Neuronal stem cell (in vitro differentiated cells): Measurements from ENCODE around the gene SSR1.
"Not testable (repeated sequence)": the region's sequence is repeated elsewhere in the genome, so short reads cannot be mapped to it uniquely, and the experiment has no call there.

Experiments used
- DNase-seq: peaks from one replicate; pipeline ENCODE4 v3.0.0-alpha.2; 2013; ENCODE audit warnings: low spot score
- H2AFZ ChIP-seq: one replicate; pipeline ENCODE4 v1.6.1; 2013; ENCODE audit warnings: mild to moderate bottlenecking, low read length, inconsistent platforms
- H2AK5ac ChIP-seq: 2 replicates; pipeline ENCODE4 v1.6.1; 2013; ENCODE audit warnings: low read depth, mild to moderate bottlenecking, inconsistent platforms, low read length, moderate library complexity, mixed read lengths
- H2BK120ac ChIP-seq: 2 replicates; pipeline ENCODE4 v1.6.1; 2013; ENCODE audit warnings: low read depth, mild to moderate bottlenecking, inconsistent platforms, low read length, moderate library complexity, mixed read lengths
- H2BK12ac ChIP-seq: one replicate; pipeline ENCODE4 v1.6.1; 2013; ENCODE audit warnings: low read length, inconsistent platforms
- H2BK15ac ChIP-seq: 2 replicates; pipeline ENCODE4 v1.6.1; 2013; ENCODE audit warnings: mild to moderate bottlenecking, low read length, inconsistent platforms, mixed read lengths
- H2BK5ac ChIP-seq: one replicate; pipeline ENCODE4 v1.6.1; 2013; ENCODE audit warnings: inconsistent platforms, mild to moderate bottlenecking, low read length, moderate library complexity
- H3K14ac ChIP-seq: one replicate; pipeline ENCODE4 v1.6.1; 2013; ENCODE audit warnings: low read length, inconsistent platforms
- H3K18ac ChIP-seq: 2 replicates; pipeline ENCODE4 v1.6.1; 2013; ENCODE audit warnings: low read length, inconsistent platforms
- H3K23ac ChIP-seq: 2 replicates; pipeline ENCODE4 v1.6.1; 2013; ENCODE audit warnings: low read depth, mild to moderate bottlenecking, mixed read lengths, low read length, inconsistent platforms; ENCODE audit not compliant: poor library complexity
- H3K27ac ChIP-seq: replicated peaks from 3 replicates; pipeline ENCODE4 v1.5.1; 2013; ENCODE audit warnings: low read length, inconsistent platforms
- H3K27me3 ChIP-seq, 3 experiments: 2 replicates each; pipeline ENCODE4 v1.6.1; 2013; ENCODE audit warnings: low read length in 3 of 3, mild to moderate bottlenecking in 2 of 3, inconsistent platforms in 1 of 3, low read depth in 1 of 3, mixed read lengths in 1 of 3, moderate library complexity in 1 of 3; ENCODE audit not compliant: control insufficient read depth in 3 of 3, insufficient read depth in 3 of 3
- H3K36me3 ChIP-seq, 2 donors: replicated peaks in 1 of 2; 2 replicates each; pipeline ENCODE4 v1.6.1; 2013; ENCODE audit warnings: low read length in 2 of 2; ENCODE audit not compliant: control insufficient read depth in 2 of 2, insufficient read depth in 2 of 2
- H3K4ac ChIP-seq: 2 replicates; pipeline ENCODE4 v1.6.1; 2013; ENCODE audit warnings: inconsistent platforms, mild to moderate bottlenecking, low read length, moderate library complexity
- H3K4me1 ChIP-seq, 2 donors: 1 replicate in 1 of 2; 2 replicates in 1 of 2; pipeline ENCODE4 v1.6.1; 2013; ENCODE audit warnings: low read length in 2 of 2, low read depth in 1 of 2; ENCODE audit not compliant: control insufficient read depth in 2 of 2, insufficient read depth in 1 of 2
- H3K4me2 ChIP-seq: one replicate; pipeline ENCODE4 v1.6.1; 2013; ENCODE audit warnings: mild to moderate bottlenecking, low read length, inconsistent platforms; ENCODE audit not compliant: insufficient read depth, poor library complexity, severe bottlenecking
- H3K4me3 ChIP-seq, 2 donors: 2 replicates each; pipeline ENCODE4 v1.5.1; 2013; ENCODE audit warnings: low read length in 2 of 2, mild to moderate bottlenecking in 2 of 2, inconsistent platforms in 1 of 2, moderate library complexity in 1 of 2
- H3K79me1 ChIP-seq: one replicate; pipeline ENCODE4 v1.6.1; 2013; ENCODE audit warnings: low read depth, mild to moderate bottlenecking, inconsistent platforms, low read length, moderate library complexity
- H3K9ac ChIP-seq: one replicate; pipeline ENCODE4 v1.6.1; 2013; ENCODE audit warnings: mild to moderate bottlenecking, low read depth, low read length, inconsistent platforms; ENCODE audit not compliant: poor library complexity
- H3K9me3 ChIP-seq, 2 donors: replicated peaks in 1 of 2; 2 replicates each; pipeline versions ENCODE3 to v1.6.1; 2013; ENCODE audit warnings: low read length in 2 of 2, mild to moderate bottlenecking in 2 of 2, inconsistent platforms in 1 of 2, low read depth in 1 of 2, mixed read lengths in 1 of 2, moderate library complexity in 1 of 2; ENCODE audit not compliant: control insufficient read depth in 2 of 2, insufficient read depth in 1 of 2
- H4K8ac ChIP-seq: one replicate; pipeline ENCODE4 v1.6.1; 2013; ENCODE audit warnings: low read depth, mild to moderate bottlenecking, inconsistent platforms, low read length, moderate library complexity
- H4K91ac ChIP-seq: one replicate; pipeline ENCODE4 v1.6.1; 2013; ENCODE audit warnings: low read length, low read depth, mild to moderate bottlenecking, inconsistent platforms; ENCODE audit not compliant: poor library complexity
- WGBS, 2 donors: extraction: QIAGEN DNeasy Blood & Tissue Kit; methylation state at CpG; one replicate each; pipeline ENCODE4 v1.1.7; 2013; ENCODE audit warnings: missing lambda C conversion rate in 2 of 2, mixed read lengths in 1 of 2; ENCODE audit not compliant: insufficient read length in 2 of 2, insufficient replicate concordance in 1 of 2; ENCODE audit errors: extremely low coverage in 2 of 2; 5-methylcytosine and 5-hydroxymethylcytosine counted together

Gene SSR1

DNA sequence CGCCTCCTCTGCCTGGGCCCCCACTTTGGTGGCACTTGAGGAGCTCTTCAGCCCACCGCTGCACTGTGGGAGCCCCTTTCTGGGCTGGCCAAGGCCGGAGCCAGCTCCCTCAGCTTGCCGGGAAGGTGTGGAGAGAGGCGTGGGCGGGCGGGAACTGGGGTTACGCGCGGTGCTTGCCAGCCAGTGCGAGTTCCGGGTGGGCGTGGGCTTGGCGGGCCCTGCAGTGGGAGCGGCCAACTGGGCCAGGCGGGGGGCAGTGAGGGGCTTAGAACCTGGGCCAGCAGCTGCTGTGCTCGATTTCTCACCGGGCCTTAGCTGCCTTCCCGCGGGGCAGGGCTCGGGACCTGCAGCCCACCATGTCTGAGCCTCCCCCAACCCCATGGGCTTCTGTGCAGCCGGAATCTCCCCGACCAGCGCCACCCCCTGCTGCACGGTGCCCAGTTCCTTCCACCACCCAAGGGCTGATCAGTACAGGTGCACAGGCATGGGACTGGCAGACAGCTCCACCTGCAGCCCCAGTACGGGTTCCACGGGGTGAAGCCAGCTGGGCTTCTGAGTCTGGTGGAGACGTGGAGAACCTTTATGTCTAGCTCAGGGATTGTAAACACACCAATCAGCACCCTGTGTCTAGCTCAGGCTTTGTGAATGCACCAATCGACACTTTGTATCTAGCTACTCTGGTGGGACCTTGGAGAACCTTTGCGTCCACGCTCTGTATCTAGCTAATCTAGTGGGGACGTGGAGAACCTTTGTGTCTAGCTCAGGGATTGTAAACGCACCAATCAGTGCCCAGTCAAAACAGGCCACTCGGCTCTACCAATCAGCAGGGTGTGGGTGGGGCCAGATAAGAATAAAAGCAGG lies 2.3 kb upstream of the SSR1 start:
- H2BK5ac ChIP-seq, H3K79me1 ChIP-seq, H3K4me3 ChIP-seq, H3K4me2 ChIP-seq, H3K14ac ChIP-seq, H2BK12ac ChIP-seq, H3K27me3 ChIP-seq, H3K23ac ChIP-seq, H3K36me3 ChIP-seq, H2AK5ac ChIP-seq, H3K9ac ChIP-seq, H3K4ac ChIP-seq, H3K9me3 ChIP-seq, H3K4me1 ChIP-seq, DNase-seq, H3K27ac ChIP-seq, H4K91ac ChIP-seq, H3K18ac ChIP-seq, H4K8ac ChIP-seq, H2BK120ac ChIP-seq, H2BK15ac ChIP-seq: not testable (repeated sequence)
- peak overlapping the region; percentile 57 for H2AFZ ChIP-seq
- no CpG with 5 or more reads among the region's 34 CpGs for WGBS, 2 donors

DNA sequence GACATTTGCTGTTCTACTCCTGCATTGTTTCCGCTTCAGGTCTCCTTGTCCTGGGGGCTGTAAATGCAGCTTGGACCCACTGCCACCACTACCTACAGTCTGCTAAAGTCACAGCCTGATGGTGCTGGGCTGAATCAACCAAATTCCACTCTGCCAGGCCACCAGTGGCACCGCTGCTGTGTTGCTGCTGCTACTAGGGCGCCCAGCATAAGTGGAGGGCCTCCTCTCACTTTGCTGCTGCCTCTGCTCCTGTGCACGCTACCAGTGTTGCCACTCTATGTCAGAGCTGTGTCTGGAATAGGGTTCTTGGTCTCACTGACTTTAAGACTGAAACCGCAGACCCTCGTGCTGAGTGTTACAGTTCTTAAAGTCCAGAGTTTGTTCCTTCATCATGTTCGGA lies 1.4 kb upstream of the SSR1 start:
- Histone ChIP-seq H3K14ac (no peak overlapping the region), H3K79me1 (peaks cover 5% of the 10 kb centered on the region), H2BK5ac (peak overlapping the region; percentile 29), H3K4me3 (no peak overlapping the region), H3K9ac (peak overlapping the region; percentile 63), H4K91ac (no peak overlapping the region), H2BK120ac (no peak overlapping the region), H2BK12ac (peak overlapping the region; percentile 24), H3K4me1 (peaks cover 0 to 5% of the 10 kb centered on the region in 2 donors), H3K23ac (peak overlapping the region; percentile 17), H3K18ac (peak overlapping the region; percentile 64), H2AK5ac (peak overlapping the region; percentile 79), H3K27ac (no peak overlapping the region), H3K4me2 (no peak overlapping the region), H3K9me3 (peaks cover 0 to 4% of the 10 kb centered on the region in 2 donors), H3K27me3 (no peaks in the 10 kb centered on the region), H3K4ac (peak overlapping the region; percentile 81), H4K8ac (peak overlapping the region; percentile 89), H2AFZ (peak overlapping the region; percentile 56), H3K36me3 (peaks cover 1 to 10% of the 10 kb centered on the region in 2 donors), H2BK15ac (peak overlapping the region; percentile 74)
- no peak for DNase-seq
- WGBS, 2 donors, result no CpG with 5 or more reads among the region's 7 CpGs

DNA sequence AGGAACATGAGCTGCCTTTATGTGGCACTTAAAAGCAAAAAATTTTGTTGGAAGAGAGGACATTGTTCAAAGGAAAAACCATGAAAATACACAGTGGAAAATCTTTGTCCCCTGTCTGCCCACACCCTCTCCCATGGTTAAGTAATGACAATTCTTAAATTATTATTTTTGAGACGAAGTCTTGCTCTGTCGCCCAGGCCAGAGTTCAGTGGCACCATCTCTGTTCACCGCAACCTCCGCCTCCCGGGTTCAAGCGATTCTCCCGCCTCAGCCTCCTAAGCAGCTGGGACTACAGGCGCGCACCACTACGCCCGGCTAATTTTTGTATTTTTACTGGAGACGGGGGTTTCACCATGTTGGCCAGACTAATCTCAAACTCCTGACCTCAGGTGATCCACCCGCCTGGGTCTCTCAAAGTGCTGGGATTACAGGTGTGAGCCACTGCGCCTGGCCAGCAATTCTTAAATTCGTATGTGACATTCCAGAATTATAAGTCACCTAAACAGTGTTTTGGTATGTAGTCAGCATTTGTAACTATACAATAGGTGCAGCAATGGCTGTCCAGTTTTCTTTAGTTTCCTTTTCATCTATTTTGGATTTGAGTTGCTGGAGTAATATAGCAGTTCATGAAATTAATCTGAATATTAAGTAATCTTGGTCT lies 636 bp upstream of the SSR1 start:
- H3K4me2 ChIP-seq, result peak overlapping the region; percentile 57
- H3K4me3 ChIP-seq, result peak overlapping the region in 1 of 2 donors; percentile 60
- no CpG with 5 or more reads among the region's 15 CpGs for WGBS, 2 donors

More for the DNA sequence above, 636 bp upstream of the SSR1 start:
- no peak overlapping the region for H3K14ac ChIP-seq
- H3K23ac ChIP-seq, result no peak overlapping the region
- no peak overlapping the region for H2BK15ac ChIP-seq
- no peak overlapping the region for H2AK5ac ChIP-seq
- peaks cover 5% of the 10 kb centered on the region for H3K79me1 ChIP-seq
- H2BK12ac ChIP-seq, result no peak overlapping the region
- no peak overlapping the region for H3K4ac ChIP-seq
- H4K91ac ChIP-seq, result no peak overlapping the region
- no peak overlapping the region for H2BK120ac ChIP-seq
- H2AFZ ChIP-seq, result peak overlapping the region; percentile 75
- H3K27ac ChIP-seq, result peak overlapping the region; percentile 70
- H3K9ac ChIP-seq, result no peak overlapping the region
- no peak overlapping the region for H3K18ac ChIP-seq
- H2BK5ac ChIP-seq, result no peak overlapping the region
- DNase-seq, result no peak
- peak overlapping the region; percentile 65 for H4K8ac ChIP-seq
- H3K27me3 ChIP-seq, result no peaks in the 10 kb centered on the region
- H3K9me3 ChIP-seq, result peaks cover 0 to 4% of the 10 kb centered on the region in 2 donors
- H3K4me1 ChIP-seq, result peaks cover 0 to 5% of the 10 kb centered on the region in 2 donors
- H3K36me3 ChIP-seq, result peaks cover 5 to 18% of the 10 kb centered on the region in 2 donors
